Tibial artery (tissue), 4 donors: ENCODE measurements around the gene SLC12A8.

ENCODE experiments used
- DNase-seq, 2 donors: peaks; one replicate each; pipeline ENCODE4 v3.0.0-alpha.2; 2019
- H3K27ac ChIP-seq, 2 donors: fragments of 200-600 bp; sonication (generic) in 1 of 2; 1 replicate in 1 of 2; 2 replicates in 1 of 2; pipeline ENCODE4 v1.5.1; 2018 to 2019; ENCODE audit warnings: mild to moderate bottlenecking in 1 of 2
- H3K27me3 ChIP-seq, 2 donors: fragments of 200-600 bp; sonication (generic) in 1 of 2; one replicate each; pipeline versions ENCODE4 v1.5.1 to v1.6.0; 2016 to 2019
- H3K36me3 ChIP-seq, 3 donors: fragments of 200-600 bp; sonication (generic) in 2 of 3; one replicate each; pipeline ENCODE4 v1.5.1; 2016 to 2019; ENCODE audit warnings: mild to moderate bottlenecking in 2 of 3
- H3K4me1 ChIP-seq, 4 donors: fragments of 200-600 bp; sonication (generic) in 2 of 4; 1 replicate in 3 of 4; 2 replicates in 1 of 4; pipeline ENCODE4 v1.5.1; 2016 to 2019
- H3K4me3 ChIP-seq, 2 donors: fragments of 200-600 bp; sonication (generic) in 1 of 2; 1 replicate in 1 of 2; 2 replicates in 1 of 2; pipeline ENCODE4 v1.5.1; 2018 to 2019; ENCODE audit warnings: mild to moderate bottlenecking in 2 of 2
- H3K9me3 ChIP-seq, 3 donors: fragments of 200-600 bp; sonication (generic) in 1 of 3; one replicate each; pipeline ENCODE4 v1.5.1; 2016 to 2019
- CTCF ChIP-seq, 2 experiments: fragments of 200-600 bp in 1 of 2; fragments of 450-650 bp in 1 of 2; IDR thresholded peaks; one replicate each; pipeline ENCODE4 v1.5.1; 2017 to 2019; ENCODE audit warnings: antibody characterized with exemption in 2 of 2, mild to moderate bottlenecking in 1 of 2, moderate library complexity in 1 of 2
- intact Hi-C: fragments of 100-400 bp; cut with DNase I; formaldehyde crosslinking; loops from one replicate; pipeline ENCODE4 v1.15.0; 2023; ENCODE audit warnings: low total_unique reads

Gene SLC12A8, protein sequence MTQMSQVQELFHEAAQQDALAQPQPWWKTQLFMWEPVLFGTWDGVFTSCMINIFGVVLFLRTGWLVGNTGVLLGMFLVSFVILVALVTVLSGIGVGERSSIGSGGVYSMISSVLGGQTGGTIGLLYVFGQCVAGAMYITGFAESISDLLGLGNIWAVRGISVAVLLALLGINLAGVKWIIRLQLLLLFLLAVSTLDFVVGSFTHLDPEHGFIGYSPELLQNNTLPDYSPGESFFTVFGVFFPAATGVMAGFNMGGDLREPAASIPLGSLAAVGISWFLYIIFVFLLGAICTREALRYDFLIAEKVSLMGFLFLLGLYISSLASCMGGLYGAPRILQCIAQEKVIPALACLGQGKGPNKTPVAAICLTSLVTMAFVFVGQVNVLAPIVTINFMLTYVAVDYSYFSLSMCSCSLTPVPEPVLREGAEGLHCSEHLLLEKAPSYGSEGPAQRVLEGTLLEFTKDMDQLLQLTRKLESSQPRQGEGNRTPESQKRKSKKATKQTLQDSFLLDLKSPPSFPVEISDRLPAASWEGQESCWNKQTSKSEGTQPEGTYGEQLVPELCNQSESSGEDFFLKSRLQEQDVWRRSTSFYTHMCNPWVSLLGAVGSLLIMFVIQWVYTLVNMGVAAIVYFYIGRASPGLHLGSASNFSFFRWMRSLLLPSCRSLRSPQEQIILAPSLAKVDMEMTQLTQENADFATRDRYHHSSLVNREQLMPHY

DNA sequence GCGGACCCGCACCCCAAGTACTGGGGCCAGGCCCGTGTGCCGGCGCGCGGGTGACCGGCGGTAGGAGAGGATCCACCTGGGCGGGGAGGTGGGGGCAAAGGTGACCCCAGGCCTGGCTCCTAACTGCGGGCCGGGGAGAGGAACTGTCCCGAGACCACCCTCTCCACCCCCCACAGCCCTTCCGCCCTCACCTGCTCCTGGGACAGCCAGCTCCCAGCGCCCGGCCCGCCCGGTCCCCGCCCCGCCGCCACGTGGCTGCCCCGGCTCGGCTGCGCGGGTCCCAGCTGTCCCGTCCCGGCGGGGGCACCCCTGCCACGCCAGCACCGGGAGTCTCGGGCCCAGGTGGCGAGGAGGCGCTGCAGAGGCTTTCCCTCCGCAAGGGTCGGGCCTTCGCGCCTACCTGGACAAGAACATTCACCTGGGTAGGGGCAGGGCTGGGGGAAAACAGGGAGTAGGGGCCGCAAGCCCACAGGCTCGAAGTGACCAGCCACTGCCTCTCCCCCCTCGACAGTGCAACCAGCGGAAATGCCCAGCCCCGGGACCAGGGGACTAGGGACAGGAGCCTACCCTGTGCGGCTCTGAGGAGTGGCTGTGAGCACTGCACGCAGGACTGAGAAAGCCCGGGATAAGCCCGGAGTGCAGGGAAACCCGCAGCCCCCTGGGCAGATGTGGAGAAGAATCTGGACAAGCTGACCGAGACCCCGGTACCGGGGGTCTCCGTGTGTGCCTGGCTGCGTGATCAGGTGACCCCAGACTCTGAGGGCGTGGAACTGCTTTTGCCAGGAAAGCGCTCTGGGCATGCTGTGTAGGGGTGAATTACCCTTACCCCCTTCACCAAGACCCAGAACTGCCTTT is at the start of gene SLC12A8:
SLC12A8 (minus strand) TSS at position 240 of the 855 bp plus-strand sequence. CDS start 1,399 bp downstream, outside the sequence.
- H3K27me3 ChIP-seq = peaks cover 6 to 43% of the 10 kb centered on the region in 2 donors
- TF ChIP-seq CTCF (IDR thresholded peaks at IDR 0.05) = no peak
- H3K4me1 ChIP-seq = peaks cover 0 to 17% (median 15%) of the 10 kb centered on the region in 4 donors
- H3K4me3 ChIP-seq = peak within 1 kb of the TSS; percentile 35 to 57
- H3K27ac ChIP-seq = no peak within 1 kb of the TSS
- DNase-seq = no peak
- H3K9me3 ChIP-seq = no peaks in the 10 kb centered on the region
- H3K36me3 ChIP-seq = no peaks in the 10 kb centered on the region
- intact Hi-C loops = no loop called here

DNA sequence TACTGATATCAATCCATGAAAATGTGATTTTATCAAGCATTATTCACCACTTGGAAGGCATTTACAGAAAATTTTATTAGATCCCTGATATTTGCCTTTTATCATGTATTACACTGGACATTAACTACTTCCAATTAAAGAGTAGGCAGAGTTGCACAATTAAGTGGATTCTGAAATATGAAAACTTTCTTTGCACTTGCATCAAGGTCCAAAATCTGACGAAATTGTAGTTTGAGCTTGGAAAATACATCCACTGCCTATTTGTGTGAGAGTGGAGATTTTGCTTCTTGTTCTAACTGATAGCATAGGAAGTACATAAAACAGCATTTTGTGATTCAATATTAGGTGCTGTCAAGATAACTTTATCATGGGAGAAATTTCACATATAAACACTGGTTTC is 49.6 kb upstream of the SLC12A8 start:
- no peak overlapping the region for H3K27ac ChIP-seq
- H3K4me1 ChIP-seq = no peaks in the 10 kb centered on the region
- no peak overlapping the region for H3K4me3 ChIP-seq
- intact Hi-C loops = no loop called here
- no peaks in the 10 kb centered on the region for H3K9me3 ChIP-seq
- no peak for DNase-seq
- peaks cover 0 to 7% (median 0%) of the 10 kb centered on the region in 3 donors for H3K36me3 ChIP-seq
- TF ChIP-seq CTCF (IDR thresholded peaks at IDR 0.05) = no peak
- no peaks in the 10 kb centered on the region for H3K27me3 ChIP-seq

GRCh38 chr3:125261031-125261430 is 48.5 kb upstream of the SLC12A8 start:
- Histone ChIP-seq H3K9me3 (no peaks in the 10 kb centered on the region), H3K4me1 (no peaks in the 10 kb centered on the region), H3K27ac (no peak overlapping the region), H3K27me3 (no peaks in the 10 kb centered on the region), H3K4me3 (no peak overlapping the region), H3K36me3 (peaks cover 0 to 11% (median 0%) of the 10 kb centered on the region in 3 donors)
- TF ChIP-seq CTCF (IDR thresholded peaks at IDR 0.05) = no peak
- intact Hi-C loops = no loop called here
- DNase-seq = no peak

- H3K36me3 ChIP-seq = peaks cover 0 to 11% (median 0%) of the 10 kb centered on the region in 3 donors
- H3K27me3 ChIP-seq = no peaks in the 10 kb centered on the region
- no peaks in the 10 kb centered on the region for H3K4me1 ChIP-seq
- no peak for TF ChIP-seq CTCF (IDR thresholded peaks at IDR 0.05)
- no peak for DNase-seq
- intact Hi-C loops = no loop called here
- H3K4me3 ChIP-seq = no peak overlapping the region
- no peak overlapping the region for H3K27ac ChIP-seq
- H3K9me3 ChIP-seq = no peaks in the 10 kb centered on the region
Observed at GRCh38 chr3:125260158-125260557, 47.6 kb upstream of the SLC12A8 start.

DNA sequence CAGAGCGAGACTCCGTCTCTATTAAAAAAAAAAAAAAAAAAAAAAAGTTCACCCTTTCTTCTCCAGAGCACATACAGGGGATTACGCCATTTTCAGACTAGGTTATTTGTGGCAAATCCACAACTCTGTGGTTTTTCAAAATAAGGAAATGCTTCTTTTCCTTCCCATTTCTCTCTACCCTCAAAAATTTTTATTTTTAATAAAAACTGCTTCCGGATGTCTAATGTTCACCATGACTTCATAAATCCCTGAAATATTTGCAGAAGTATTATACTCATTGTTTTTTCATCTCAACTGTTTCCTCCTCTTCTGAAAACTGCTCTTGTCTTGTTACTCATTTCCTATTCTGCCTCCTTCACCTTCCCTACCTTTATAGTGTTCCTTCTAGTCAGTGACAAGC is 45.0 kb upstream of the SLC12A8 start:
- H3K9me3 ChIP-seq = no peaks in the 10 kb centered on the region
- H3K36me3 ChIP-seq = peaks cover 0 to 4% (median 0%) of the 10 kb centered on the region in 3 donors
- no peak for DNase-seq
- no peak overlapping the region for H3K27ac ChIP-seq
- no peak for TF ChIP-seq CTCF (IDR thresholded peaks at IDR 0.05)
- no peaks in the 10 kb centered on the region for H3K4me1 ChIP-seq
- no peak overlapping the region for H3K4me3 ChIP-seq
- H3K27me3 ChIP-seq = no peaks in the 10 kb centered on the region
- intact Hi-C loops = no loop called here
